T47D (cell line): ENCODE data around the gene ZDHHC1.

Experiments
- DNase-seq, 2 experiments: peaks; one replicate each; pipeline versions ENCODE4 v3.0.0 to v3.0.0-alpha.2; 2011 to 2012; ENCODE audit warnings: low read depth in 1 of 2, low spot score in 1 of 2
- JUND ChIP-seq: IDR thresholded peaks from 2 replicates; pipeline ENCODE4 v1.6.1; 2012; ENCODE audit warnings: low read depth
- in situ Hi-C: cut with HindIII; loops from 2 replicates; pipeline ENCODE4 v1.10.0; 2016; ENCODE audit warnings: low sequenced_read_pairs, low pct_unique_long_range_greater_than_20kb

The ZDHHC1 gene

DNA sequence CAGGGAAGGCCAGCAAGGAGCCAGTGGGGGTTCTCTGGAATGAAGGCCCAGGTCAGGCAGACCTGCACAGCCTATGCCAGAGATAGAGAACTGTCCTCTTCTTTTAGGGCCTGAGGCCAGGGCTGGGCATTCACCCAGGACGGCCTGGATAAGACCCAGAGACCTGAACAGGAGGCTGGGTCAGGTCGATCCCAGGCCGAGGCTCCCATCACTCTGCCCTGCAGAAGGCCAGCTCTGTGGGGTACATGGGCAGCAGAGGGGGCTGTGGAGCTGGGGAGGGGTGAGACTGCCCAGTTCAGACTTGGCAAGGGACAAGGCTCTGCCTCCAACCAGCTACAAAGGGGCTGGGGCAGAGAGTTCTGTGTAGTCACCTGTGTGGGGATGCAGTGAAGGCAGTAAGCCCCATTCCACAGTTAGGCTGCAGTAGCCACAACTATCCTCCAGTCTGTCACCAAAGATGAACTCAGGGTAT lies 29.2 kb upstream of the ZDHHC1 start:
- no peak for TF ChIP-seq JUND
- in situ Hi-C loops, result no loop called here
- DNase-seq, result no peak

DNA sequence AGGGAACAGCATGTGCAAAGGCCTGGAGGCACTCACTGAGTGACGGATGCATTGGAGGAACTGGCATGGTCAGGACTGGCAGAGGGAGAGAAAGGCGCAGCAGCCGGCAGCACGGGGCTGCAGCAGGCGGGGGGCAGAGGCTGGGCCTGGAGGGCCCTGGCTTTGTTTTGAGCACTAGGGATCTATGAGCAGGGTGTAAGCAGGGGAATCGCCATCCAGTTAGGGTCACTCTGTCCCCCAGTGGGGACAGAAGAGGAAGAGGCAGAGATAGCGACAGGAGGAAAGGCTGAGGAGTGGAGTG lies 28.8 kb upstream of the ZDHHC1 start:
- TF ChIP-seq JUND, result no peak
- in situ Hi-C loops, result no loop called here
- DNase-seq, result no peak

DNA sequence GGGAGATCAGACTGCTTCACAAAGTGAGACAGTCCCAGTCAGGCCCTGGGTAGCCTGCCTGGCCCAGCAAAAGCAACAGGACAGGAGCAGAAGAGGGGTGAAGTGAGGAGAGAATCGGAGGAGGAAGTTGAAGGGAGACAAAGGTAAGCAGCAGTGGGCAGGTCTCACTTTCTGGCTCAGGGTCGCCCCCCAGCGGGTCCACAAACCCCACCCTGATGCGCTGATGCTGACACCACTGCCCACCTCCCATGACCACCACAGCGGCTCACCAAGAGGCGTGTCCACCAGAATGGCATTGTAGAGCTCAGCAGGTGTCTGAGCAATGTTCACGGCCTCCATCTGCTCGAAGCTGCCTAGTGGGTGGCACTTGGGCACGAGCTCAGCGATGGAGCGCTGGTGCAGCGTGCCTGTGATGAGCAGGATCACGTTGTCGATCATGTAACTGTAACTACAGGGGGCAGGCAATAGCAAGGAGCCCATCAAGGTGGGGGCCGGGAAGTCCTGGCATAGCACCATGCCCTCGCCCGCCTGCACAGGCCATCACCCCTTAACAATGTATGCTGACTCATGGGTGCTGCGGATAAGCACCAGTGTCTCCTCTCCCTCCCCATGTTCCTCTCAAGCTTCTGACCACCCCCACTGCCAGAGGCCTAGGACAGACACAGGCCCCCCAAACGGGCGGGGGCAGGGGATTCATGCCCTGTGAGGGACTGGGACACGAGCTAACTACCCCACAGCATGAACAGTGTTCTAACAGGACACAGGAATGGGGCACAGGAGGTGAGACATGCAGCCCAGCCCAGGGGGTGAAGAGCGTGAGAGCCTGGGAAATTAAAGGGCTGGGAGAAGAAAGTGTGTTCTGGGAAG lies 28.2 kb upstream of the ZDHHC1 start:
- no peak for TF ChIP-seq JUND
- no peak for DNase-seq
- in situ Hi-C loops, result no loop called here

DNA sequence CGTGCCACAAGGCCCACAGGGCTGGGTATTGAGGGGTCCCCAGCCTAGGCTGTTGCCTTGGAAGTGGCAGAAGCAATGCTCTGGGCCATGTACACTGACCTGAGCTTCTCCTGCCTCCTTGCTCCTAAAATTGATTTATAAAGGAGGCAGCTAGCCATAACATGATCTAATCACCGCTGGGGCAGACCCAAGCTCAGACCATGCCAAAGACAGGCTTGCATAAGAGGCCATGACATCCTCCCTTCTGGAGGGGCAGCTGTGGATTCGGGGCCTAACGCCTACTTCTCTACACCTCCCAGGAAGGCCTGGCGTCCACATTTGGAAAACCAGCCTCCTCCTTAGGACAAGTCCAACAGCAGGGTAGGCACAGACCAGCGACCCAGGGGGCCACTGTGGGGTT lies 27.0 kb upstream of the ZDHHC1 start:
- in situ Hi-C loops, result no loop called here
- DNase-seq, result no peak
- TF ChIP-seq JUND, result no peak

DNA sequence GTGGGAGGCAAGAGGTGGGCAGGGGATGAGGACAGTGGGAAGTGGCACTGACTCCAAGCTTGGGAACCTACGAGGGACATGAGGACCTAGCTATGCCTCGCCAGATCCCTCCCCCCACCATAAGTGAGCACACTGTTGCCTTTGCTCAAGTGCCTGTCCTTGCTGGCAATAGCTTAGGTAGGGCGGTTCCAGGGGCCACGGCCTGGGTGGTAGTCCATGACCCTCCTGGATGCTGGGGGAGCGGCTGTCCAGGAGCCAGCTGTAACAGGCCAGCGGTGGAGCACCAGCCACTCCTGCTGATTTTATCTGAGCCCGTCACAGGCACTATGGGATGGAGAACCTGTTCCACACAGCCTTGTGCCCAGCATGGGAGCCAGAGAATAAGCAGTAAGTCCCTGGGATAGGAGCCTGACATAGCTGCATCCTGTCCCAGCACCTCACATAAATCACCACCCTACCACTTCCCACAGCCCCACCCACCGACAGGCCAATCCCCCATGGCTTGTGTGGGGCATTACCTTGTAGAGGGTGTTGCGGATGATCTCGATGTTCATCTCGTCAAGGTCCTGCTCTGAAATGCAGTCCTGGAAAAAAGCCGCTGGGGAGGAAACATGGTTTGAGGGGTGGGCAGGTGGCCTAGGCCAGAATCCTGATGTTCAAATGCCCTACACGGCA lies 26.4 kb upstream of the ZDHHC1 start:
- no peak for TF ChIP-seq JUND
- in situ Hi-C loops, result no loop called here
- no peak for DNase-seq

DNA sequence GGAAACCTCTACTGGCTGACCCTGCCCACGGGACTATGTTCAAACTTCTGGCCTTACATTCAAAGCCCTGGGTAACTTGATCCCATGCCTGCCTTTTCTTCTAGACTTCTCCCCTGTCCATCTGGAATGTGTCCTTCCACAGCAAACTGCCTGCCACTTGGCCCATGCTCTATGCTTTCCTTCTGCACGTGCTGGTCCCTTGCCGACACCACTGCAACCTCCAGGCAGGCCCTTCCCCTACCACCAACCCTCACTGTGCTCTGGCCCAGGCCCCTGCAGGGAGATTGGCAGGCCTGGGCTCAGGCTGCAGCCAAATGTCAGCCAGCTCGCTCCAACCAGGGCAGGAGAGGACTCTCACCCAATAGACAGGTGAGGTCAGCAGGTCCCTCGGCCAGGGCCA lies 25.6 kb upstream of the ZDHHC1 start:
- no peak for DNase-seq
- TF ChIP-seq JUND, result no peak
- in situ Hi-C loops, result no loop called here

DNA sequence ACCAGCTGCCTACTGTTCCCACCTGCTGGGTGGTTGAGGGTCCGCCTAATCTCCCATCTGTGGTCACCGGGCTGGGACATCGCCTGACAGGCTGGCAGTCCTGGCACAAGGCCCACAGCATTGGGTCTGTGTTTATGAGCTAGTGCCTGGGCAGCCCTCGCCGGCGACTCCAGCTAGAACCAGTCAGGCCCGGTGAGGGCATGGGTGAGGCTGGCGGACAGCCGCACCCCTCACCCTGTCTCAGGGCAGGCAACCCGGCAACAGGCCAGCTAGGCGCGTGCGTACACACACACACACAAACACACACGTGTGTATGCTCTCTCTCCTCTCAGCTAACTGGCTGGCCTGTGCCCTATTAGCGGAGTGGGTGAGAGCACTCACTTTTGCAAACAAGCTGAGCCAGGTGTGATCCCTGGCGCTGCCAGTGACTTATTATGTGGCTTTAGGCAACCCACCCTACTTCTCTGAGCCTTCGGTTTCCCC lies 25.0 kb upstream of the ZDHHC1 start:
- in situ Hi-C loops, result no loop called here
- no peak for DNase-seq
- no peak for TF ChIP-seq JUND

DNA sequence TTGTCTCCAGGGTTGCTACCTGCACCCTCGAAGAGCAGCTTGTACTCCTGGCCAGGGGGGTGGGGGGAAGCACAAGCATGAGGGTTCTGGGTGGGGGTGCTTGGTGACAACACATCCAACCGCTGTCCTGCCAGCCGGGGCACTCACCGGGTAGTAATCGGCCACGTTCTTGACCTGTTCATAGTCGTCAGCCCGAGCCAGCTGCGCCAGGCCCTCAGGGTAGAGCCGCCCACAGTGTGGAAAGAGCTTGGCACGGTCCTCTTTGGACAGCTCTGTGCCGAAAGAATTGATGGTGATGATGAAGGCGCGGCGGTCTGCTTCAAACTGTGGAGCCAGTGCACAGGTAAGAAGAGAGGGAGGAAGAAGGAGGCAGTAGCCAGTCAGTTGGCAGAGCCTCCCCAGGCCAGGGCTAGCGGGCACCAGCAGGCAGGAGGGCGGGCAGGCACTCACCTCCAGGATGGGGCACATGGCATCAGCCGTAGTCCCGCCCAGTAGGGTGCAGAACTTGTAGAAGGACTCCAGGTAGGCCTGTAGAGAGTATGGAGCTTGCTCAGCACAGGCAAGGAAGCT lies 22.6 kb upstream of the ZDHHC1 start:
- in situ Hi-C loops, result no loop called here
- no peak for DNase-seq
- TF ChIP-seq JUND, result no peak

DNA sequence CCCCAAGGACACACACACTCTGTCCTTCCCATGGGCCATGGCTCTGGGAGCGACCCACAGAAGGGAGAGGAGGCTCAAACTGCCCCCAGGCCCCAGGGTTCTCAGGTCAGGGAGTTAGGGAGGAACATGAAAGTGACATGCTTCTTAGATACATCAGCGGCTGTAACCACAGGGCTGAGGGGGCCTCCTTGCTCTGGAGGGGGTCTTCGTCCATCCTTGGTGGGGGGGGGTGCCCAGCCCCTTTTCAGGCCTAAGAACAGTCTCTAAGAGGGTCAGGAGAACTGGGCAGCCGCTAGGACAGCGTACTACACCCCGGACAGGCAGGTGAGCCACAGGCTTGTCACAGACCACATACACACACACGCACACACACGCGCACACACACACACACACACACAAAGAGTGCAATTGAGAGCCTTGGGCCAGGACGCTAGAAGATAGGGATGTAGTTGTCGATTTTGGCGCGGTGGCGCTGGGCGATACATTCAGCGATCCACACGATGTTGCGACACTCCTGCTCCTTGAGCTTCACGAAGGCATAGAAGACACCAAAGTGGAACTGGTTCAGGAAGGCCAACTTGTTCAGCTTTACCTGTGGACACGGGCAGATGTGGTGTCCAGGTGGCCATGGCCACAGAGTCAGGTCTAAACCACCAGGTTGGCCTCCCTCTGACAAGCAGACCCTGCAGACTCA lies 22.0 kb upstream of the ZDHHC1 start:
- TF ChIP-seq JUND, result no peak
- no peak for DNase-seq
- in situ Hi-C loops, result no loop called here

DNA sequence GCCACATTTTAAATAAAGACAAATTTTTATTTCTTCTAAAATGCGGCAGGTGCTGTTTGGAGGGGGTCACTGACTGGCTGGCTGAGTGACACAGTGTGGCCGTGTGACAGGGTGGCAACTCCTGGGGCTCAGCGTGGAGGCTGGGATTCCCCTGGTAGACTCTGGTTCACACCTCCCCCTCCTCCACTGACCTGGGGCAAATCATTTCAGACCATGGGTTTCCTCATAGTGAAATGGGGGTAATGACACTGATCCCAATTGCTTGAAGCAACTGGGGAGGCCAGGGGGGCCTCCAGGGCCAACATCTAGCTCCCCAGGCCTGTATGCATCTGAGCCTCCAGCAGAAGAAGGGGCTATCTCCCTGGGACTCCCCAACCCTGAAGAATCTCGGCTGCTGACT lies 21.2 kb upstream of the ZDHHC1 start:
- in situ Hi-C loops, result no loop called here
- no peak for DNase-seq
- no peak for TF ChIP-seq JUND

DNA sequence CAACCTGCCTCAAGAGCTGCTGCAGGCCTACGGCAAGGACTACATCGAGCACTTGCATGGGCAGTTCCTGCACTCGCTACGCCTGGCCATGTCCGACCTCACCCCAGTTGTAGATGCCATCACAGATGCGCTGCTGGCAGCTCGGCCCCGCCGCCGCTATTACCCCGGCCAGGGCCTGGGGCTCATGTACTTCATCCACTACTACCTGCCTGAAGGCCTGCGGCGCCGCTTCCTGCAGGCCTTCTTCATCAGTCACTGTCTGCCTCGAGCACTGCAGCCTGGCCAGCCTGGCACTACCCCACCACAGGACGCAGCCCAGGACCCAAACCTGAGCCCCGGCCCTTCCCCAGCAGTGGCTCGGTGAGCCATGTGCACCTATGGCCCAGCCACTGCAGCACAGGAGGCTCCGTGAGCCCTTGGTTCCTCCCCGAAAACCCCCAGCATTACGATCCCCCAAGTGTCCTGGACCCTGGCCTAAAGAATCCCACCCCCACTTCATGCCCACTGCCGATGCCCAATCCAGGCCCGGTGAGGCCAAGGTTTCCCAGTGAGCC lies 20.4 kb upstream of the ZDHHC1 start:
- in situ Hi-C loops, result no loop called here
- no peak for TF ChIP-seq JUND
- DNase-seq, result no peak

DNA sequence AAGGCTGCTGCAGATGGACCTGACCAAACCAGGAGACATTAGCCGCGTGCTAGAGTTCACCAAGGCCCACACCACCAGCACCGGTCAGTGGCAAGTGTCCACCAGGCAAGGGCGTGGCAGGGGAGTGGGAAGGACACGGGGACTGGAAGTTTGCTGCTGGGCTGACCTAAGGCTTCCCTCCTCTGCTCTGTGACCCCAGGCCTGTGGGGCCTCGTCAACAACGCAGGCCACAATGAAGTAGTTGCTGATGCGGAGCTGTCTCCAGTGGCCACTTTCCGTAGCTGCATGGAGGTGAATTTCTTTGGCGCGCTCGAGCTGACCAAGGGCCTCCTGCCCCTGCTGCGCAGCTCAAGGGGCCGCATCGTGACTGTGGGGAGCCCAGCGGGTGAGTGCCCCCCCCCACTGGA lies 19.5 kb upstream of the ZDHHC1 start:
- TF ChIP-seq JUND, result no peak
- no peak for DNase-seq
- in situ Hi-C loops, result no loop called here
